Measurements from ENCODE around the gene LTBP4. TPM values are rescaled to one million over a fixed set of nuclear protein-coding genes. Genes with fewer than 3 reads are reported as not detected.
"Not testable (repeated sequence)": the region's sequence is repeated elsewhere in the genome, so short reads cannot be mapped to it uniquely, and the experiment has no call there.

Gene LTBP4
- total RNA-seq, 2 donors from 2014 or later, result 164 to 195 TPM

- Mint-ChIP-seq H3K4me1 (ENCODE audit: low read depth) (peaks cover 19% of the 10 kb centered on the region), H3K36me3 (ENCODE audit: insufficient read depth in 2 of 2) (peaks cover 5 to 20% of the 10 kb centered on the region in 2 donors), H3K27me3 (ENCODE audit: low read depth) (no peaks in the 10 kb centered on the region), H3K9me3 (no peaks in the 10 kb centered on the region), H3K27ac (no peak overlapping the region), H3K4me3 (no peak overlapping the region)
- ATAC-seq (replicated peaks in 1 of 2) (no peak), DNase-seq (no peak)
Observed at GRCh38 chr19:40583283-40583682, 17.9 kb upstream of the LTBP4 start.

- Mint-ChIP-seq H3K4me1 (ENCODE audit: low read depth) (peaks cover 14% of the 10 kb centered on the region), H3K4me3 (no peak overlapping the region), H3K27me3 (ENCODE audit: low read depth) (no peaks in the 10 kb centered on the region), H3K36me3 (ENCODE audit: insufficient read depth in 2 of 2) (peaks cover 5 to 20% of the 10 kb centered on the region in 2 donors), H3K27ac (no peak overlapping the region), H3K9me3 (no peaks in the 10 kb centered on the region)
- DNase-seq, result no peak
- ATAC-seq (replicated peaks in 1 of 2), result no peak
Observed at GRCh38 chr19:40584007-40584406, 17.2 kb upstream of the LTBP4 start.

GRCh38 chr19:40585241-40585981 is 15.8 kb upstream of the LTBP4 start:
- no peak overlapping the region for H3K27ac Mint-ChIP-seq
- peaks cover 14% of the 10 kb centered on the region for H3K4me1 Mint-ChIP-seq (ENCODE audit: low read depth)
- DNase-seq, result no peak
- H3K27me3 Mint-ChIP-seq (ENCODE audit: low read depth), result no peaks in the 10 kb centered on the region
- H3K4me3 Mint-ChIP-seq, result no peak overlapping the region
- no peak for ATAC-seq (replicated peaks in 1 of 2)
- peaks cover 5 to 19% of the 10 kb centered on the region in 2 donors for H3K36me3 Mint-ChIP-seq (ENCODE audit: insufficient read depth in 2 of 2)
- no peaks in the 10 kb centered on the region for H3K9me3 Mint-ChIP-seq

- peaks cover 14% of the 10 kb centered on the region for H3K4me1 Mint-ChIP-seq (ENCODE audit: low read depth)
- DNase-seq (no peak), ATAC-seq (replicated peaks in 1 of 2) (no peak)
- peaks cover 2 to 17% of the 10 kb centered on the region in 2 donors for H3K36me3 Mint-ChIP-seq (ENCODE audit: insufficient read depth in 2 of 2)
- H3K27me3 Mint-ChIP-seq (ENCODE audit: low read depth), result no peaks in the 10 kb centered on the region
- peak overlapping the region; percentile 27 for H3K27ac Mint-ChIP-seq
- H3K4me3 Mint-ChIP-seq, result no peak overlapping the region
- no peaks in the 10 kb centered on the region for H3K9me3 Mint-ChIP-seq
Observed at GRCh38 chr19:40585982-40586422, 15.2 kb upstream of the LTBP4 start.

- Mint-ChIP-seq H3K9me3 (no peaks in the 10 kb centered on the region), H3K36me3 (ENCODE audit: insufficient read depth in 2 of 2) (peaks cover 2 to 14% of the 10 kb centered on the region in 2 donors), H3K27ac (peak overlapping the region; percentile 54), H3K4me1 (ENCODE audit: low read depth) (peaks cover 14% of the 10 kb centered on the region), H3K4me3 (no peak overlapping the region), H3K27me3 (ENCODE audit: low read depth) (no peaks in the 10 kb centered on the region)
- ATAC-seq (replicated peaks in 1 of 2) (no peak), DNase-seq (no peak)
Observed at GRCh38 chr19:40586611-40587010, 14.6 kb upstream of the LTBP4 start.

- Mint-ChIP-seq H3K36me3 (ENCODE audit: insufficient read depth in 2 of 2) (peaks cover 2 to 8% of the 10 kb centered on the region in 2 donors), H3K4me1 (ENCODE audit: low read depth) (peaks cover 14% of the 10 kb centered on the region), H3K27me3 (ENCODE audit: low read depth) (no peaks in the 10 kb centered on the region), H3K4me3 (no peak overlapping the region), H3K9me3 (no peaks in the 10 kb centered on the region), H3K27ac (no peak overlapping the region)
- DNase-seq (no peak), ATAC-seq (replicated peaks in 1 of 2) (no peak)
Observed at GRCh38 chr19:40588110-40588854, 12.9 kb upstream of the LTBP4 start.

GRCh38 chr19:40588926-40589569 is 12.1 kb upstream of the LTBP4 start:
- Mint-ChIP-seq H3K27me3 (ENCODE audit: low read depth) (no peaks in the 10 kb centered on the region), H3K4me3 (no peak overlapping the region), H3K36me3 (ENCODE audit: insufficient read depth in 2 of 2) (peaks cover 2 to 8% of the 10 kb centered on the region in 2 donors), H3K9me3 (no peaks in the 10 kb centered on the region), H3K4me1 (ENCODE audit: low read depth) (peaks cover 15% of the 10 kb centered on the region), H3K27ac (no peak overlapping the region)
- DNase-seq, result no peak
- ATAC-seq (replicated peaks in 1 of 2), result no peak

- ATAC-seq (replicated peaks in 1 of 2) (no peak), DNase-seq (no peak)
- peaks cover 2 to 8% of the 10 kb centered on the region in 2 donors for H3K36me3 Mint-ChIP-seq (ENCODE audit: insufficient read depth in 2 of 2)
- peaks cover 22% of the 10 kb centered on the region for H3K4me1 Mint-ChIP-seq (ENCODE audit: low read depth)
- H3K4me3 Mint-ChIP-seq, result no peak overlapping the region
- no peak overlapping the region for H3K27ac Mint-ChIP-seq
- no peaks in the 10 kb centered on the region for H3K9me3 Mint-ChIP-seq
- H3K27me3 Mint-ChIP-seq (ENCODE audit: low read depth), result no peaks in the 10 kb centered on the region
Observed at GRCh38 chr19:40589591-40590429, 11.4 kb upstream of the LTBP4 start.

- Mint-ChIP-seq H3K27ac (no peak overlapping the region), H3K4me1 (ENCODE audit: low read depth) (peaks cover 23% of the 10 kb centered on the region), H3K4me3 (no peak overlapping the region), H3K9me3 (no peaks in the 10 kb centered on the region), H3K36me3 (ENCODE audit: insufficient read depth in 2 of 2) (peaks cover 2 to 7% of the 10 kb centered on the region in 2 donors), H3K27me3 (ENCODE audit: low read depth) (no peaks in the 10 kb centered on the region)
- DNase-seq (no peak), ATAC-seq (replicated peaks in 1 of 2) (no peak)
Observed at GRCh38 chr19:40590464-40591265, 10.5 kb upstream of the LTBP4 start.

- H3K27me3 Mint-ChIP-seq (ENCODE audit: low read depth); H3K9me3 Mint-ChIP-seq; ATAC-seq (replicated peaks in 1 of 2); H3K27ac Mint-ChIP-seq; H3K36me3 Mint-ChIP-seq (ENCODE audit: insufficient read depth in 2 of 2); H3K4me3 Mint-ChIP-seq; DNase-seq: not testable (repeated sequence)
- peaks cover 12% of the 10 kb centered on the region for H3K4me1 Mint-ChIP-seq (ENCODE audit: low read depth)
Observed at GRCh38 chr19:40591724-40592123, 9.4 kb upstream of the LTBP4 start.

GRCh38 chr19:40592170-40592569 is 9.0 kb upstream of the LTBP4 start:
- ATAC-seq (replicated peaks in 1 of 2) (peak; percentile 52 to 69), DNase-seq (no peak)
- Mint-ChIP-seq H3K9me3 (no peaks in the 10 kb centered on the region), H3K4me3 (no peak overlapping the region), H3K27me3 (ENCODE audit: low read depth) (peaks cover under 1% of the 10 kb centered on the region), H3K36me3 (ENCODE audit: insufficient read depth in 2 of 2) (peaks cover 0 to 4% of the 10 kb centered on the region in 2 donors), H3K27ac (no peak overlapping the region), H3K4me1 (ENCODE audit: low read depth) (peaks cover 12% of the 10 kb centered on the region)

- Mint-ChIP-seq H3K4me3 (no peak overlapping the region), H3K4me1 (ENCODE audit: low read depth) (peaks cover 28% of the 10 kb centered on the region), H3K27me3 (ENCODE audit: low read depth) (peaks cover 18% of the 10 kb centered on the region), H3K9me3 (no peaks in the 10 kb centered on the region), H3K27ac (no peak overlapping the region), H3K36me3 (ENCODE audit: insufficient read depth in 2 of 2) (no peaks in the 10 kb centered on the region)
- no peak for DNase-seq
- ATAC-seq (replicated peaks in 1 of 2), result no peak
Observed at GRCh38 chr19:40594255-40594654, 6.9 kb upstream of the LTBP4 start.

Data from activated T-cell treated with anti-CD3 and anti-CD28 coated beads, Interleukin-2, amount 50 U/mL, for 72 hours (primary cell).